ENCODE data around the gene KIAA0753. TPM values are rescaled to one million over a fixed set of nuclear protein-coding genes. Genes with fewer than 3 reads are reported as not detected.

The KIAA0753 gene
- polyA plus RNA-seq, 1 experiment = 11.5 TPM

DNA sequence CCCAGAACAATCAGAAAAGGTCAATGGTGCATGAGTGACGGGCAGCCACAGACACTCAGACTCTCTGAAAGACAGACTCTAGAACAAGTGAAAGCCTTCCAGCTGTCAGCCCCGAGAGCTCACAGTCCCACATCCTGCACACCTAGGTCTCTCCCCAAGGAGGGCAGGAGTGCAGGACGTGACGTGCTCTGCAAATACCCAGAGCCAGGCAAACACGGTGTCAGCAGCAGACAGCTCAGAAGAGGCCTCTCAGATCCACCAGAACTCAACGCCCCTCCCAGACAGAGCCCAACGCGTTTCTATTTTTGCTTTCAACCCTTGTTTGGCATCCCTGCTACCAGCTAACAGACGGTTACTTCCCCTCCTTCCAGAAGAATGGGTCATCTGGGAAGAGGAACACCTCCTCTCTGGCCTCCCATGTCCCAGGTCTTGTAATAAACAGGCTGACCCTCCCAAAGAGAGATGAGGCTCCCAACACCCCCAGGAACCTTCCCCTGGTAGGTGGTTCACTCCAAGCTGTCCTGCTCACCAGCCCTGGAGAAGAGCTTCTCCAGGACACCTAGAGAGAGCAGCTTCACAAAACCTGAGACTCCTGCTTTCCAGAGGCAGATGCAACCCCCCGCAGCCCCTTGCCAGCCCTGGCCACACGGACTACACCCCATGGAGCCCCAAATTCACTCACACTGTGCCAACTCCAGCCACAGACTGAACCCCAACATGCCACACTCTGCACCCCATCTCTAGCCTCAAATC, 91.8 kb downstream of the KIAA0753 start:
- TF ChIP-seq, protein P1, sequence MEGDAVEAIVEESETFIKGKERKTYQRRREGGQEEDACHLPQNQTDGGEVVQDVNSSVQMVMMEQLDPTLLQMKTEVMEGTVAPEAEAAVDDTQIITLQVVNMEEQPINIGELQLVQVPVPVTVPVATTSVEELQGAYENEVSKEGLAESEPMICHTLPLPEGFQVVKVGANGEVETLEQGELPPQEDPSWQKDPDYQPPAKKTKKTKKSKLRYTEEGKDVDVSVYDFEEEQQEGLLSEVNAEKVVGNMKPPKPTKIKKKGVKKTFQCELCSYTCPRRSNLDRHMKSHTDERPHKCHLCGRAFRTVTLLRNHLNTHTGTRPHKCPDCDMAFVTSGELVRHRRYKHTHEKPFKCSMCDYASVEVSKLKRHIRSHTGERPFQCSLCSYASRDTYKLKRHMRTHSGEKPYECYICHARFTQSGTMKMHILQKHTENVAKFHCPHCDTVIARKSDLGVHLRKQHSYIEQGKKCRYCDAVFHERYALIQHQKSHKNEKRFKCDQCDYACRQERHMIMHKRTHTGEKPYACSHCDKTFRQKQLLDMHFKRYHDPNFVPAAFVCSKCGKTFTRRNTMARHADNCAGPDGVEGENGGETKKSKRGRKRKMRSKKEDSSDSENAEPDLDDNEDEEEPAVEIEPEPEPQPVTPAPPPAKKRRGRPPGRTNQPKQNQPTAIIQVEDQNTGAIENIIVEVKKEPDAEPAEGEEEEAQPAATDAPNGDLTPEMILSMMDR (IDR thresholded peaks at IDR 0.05; ENCODE audit: low read depth, low read length) = no peak
- ChIA-PET POLR2A (no interaction called here), CTCF (no interaction called here)
- Histone ChIP-seq H3K9me3 (ENCODE audit: control insufficient read depth, insufficient read depth, low read length) (no peaks in the 10 kb centered on the region), H3K27ac (ENCODE audit: low read depth, low read length) (no peak overlapping the region), H3K4me3 (ENCODE audit: low read depth, low read length) (no peak overlapping the region), H3K27me3 (ENCODE audit: control insufficient read depth, insufficient read depth, low read length) (peaks cover 7% of the 10 kb centered on the region)
- DNase-seq (ENCODE audit: low read depth, low spot score) = no peak

DNA sequence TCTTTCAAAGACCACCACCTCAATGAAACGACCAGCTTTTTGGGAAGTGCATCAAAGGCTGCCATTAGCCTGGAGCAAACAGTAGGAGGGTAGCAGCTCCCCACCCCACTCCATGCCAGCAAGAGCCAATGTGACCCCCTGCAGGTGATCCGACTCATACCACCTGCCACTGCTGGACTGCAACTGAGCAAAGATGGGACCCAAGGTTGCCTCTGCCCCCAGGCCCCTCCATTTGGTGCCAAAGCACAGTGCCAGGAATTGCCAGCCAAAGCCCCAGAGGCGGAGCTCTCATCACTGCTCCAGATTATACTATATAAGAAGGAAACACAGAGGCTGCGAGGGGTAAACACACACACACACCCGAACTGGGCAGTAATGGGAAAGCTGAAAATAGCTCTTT, 92.5 kb downstream of the KIAA0753 start:
- CTCF ChIA-PET = no interaction called here
- DNase-seq (ENCODE audit: low read depth, low spot score) = no peak

DNA sequence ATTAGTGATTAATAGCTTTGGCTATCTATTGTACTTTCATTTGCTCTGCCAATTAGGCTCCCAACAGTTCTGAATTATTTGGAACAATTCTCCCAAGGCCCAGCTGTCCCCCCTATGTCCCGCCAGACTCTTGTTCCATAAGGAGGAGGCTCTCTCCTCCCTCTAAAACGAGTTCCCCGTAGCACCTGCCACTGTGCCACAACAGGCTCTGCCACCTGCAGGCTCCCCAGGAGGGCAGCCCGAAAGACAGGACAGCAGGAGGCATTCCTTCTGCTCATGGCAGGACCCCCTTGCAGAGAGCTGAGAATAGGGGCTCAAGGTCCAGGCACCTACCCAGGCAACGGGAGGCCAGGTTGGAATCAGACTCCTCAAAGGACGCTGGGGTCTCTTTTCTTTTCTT, 93.2 kb downstream of the KIAA0753 start:
- TF ChIP-seq, protein P1 (IDR thresholded peaks at IDR 0.05; ENCODE audit: low read depth, low read length) = no peak
- DNase-seq (ENCODE audit: low read depth, low spot score) = no peak
- Histone ChIP-seq H3K27me3 (ENCODE audit: control insufficient read depth, insufficient read depth, low read length) (peaks cover 9% of the 10 kb centered on the region), H3K9me3 (ENCODE audit: control insufficient read depth, insufficient read depth, low read length) (no peaks in the 10 kb centered on the region), H3K4me3 (ENCODE audit: low read depth, low read length) (no peak overlapping the region), H3K27ac (ENCODE audit: low read depth, low read length) (no peak overlapping the region)
- CTCF ChIA-PET = no interaction called here
- POLR2A ChIA-PET = no interaction called here

More for the DNA sequence above, 92.5 kb downstream of the KIAA0753 start:
- H3K27ac ChIP-seq (ENCODE audit: low read depth, low read length) = no peak overlapping the region
- peaks cover 9% of the 10 kb centered on the region for H3K27me3 ChIP-seq (ENCODE audit: control insufficient read depth, insufficient read depth, low read length)
- POLR2A ChIA-PET = no interaction called here
- H3K9me3 ChIP-seq (ENCODE audit: control insufficient read depth, insufficient read depth, low read length) = no peaks in the 10 kb centered on the region
- TF ChIP-seq, protein P1 (IDR thresholded peaks at IDR 0.05; ENCODE audit: low read depth, low read length) = no peak
- no peak overlapping the region for H3K4me3 ChIP-seq (ENCODE audit: low read depth, low read length)

DNA sequence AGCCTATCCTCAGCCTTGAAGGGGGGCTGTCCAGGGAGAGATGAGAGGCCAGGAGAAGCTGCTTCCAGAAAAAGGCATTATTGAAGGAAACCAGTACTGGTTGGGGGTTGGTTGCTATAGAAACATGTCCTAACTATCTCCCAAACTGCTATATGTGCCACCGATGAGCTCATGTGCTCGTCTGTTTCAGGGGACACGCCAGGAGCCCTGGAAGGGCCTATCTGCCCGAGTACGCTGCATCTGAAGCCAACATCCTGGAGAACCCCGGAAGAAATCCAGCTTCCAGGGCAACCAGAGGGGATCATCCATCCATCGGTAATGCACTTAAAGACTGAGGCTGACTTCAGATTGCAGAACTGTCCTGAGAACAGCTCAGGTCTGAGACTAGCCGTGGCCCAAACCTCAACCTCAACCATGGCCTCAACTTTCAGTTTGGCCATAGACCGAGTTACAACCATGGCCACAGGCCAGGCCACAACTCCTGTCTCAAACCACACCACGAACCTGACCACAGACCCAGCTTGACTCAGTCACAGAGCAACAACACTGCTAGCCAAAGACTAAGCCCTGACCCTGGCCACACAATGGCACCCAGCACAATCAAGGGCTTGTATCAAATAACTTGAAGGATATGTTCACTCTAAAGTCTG, 94.3 kb downstream of the KIAA0753 start:
- CTCF ChIA-PET = no interaction called here
- DNase-seq (ENCODE audit: low read depth, low spot score) = no peak
- no peak overlapping the region for H3K27ac ChIP-seq (ENCODE audit: low read depth, low read length)
- peaks cover 9% of the 10 kb centered on the region for H3K27me3 ChIP-seq (ENCODE audit: control insufficient read depth, insufficient read depth, low read length)
- TF ChIP-seq, protein P1 (IDR thresholded peaks at IDR 0.05; ENCODE audit: low read depth, low read length) = no peak
- H3K9me3 ChIP-seq (ENCODE audit: control insufficient read depth, insufficient read depth, low read length) = no peaks in the 10 kb centered on the region
- POLR2A ChIA-PET = no interaction called here
- no peak overlapping the region for H3K4me3 ChIP-seq (ENCODE audit: low read depth, low read length)

DNA sequence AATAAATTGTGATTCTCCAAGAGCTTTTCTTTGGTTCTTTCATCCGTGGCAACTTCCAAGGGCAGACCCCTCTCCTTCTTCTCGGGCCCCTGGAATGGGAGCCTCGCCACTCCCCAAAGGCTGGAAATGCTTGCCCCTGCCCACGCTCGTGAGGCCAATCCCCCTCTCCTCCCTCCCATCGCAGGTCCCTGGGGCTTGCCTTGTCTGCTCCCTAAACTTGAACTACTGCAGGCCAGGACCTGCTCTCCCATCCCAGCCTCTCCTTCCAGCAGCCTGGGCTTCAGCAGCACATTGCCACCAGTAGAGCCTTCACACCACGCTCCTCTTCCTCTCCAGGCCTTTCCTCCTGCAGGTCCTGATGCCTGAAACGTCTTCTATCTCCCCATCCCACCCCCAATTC, 95.2 kb downstream of the KIAA0753 start:
- no peaks in the 10 kb centered on the region for H3K9me3 ChIP-seq (ENCODE audit: control insufficient read depth, insufficient read depth, low read length)
- no peak for DNase-seq (ENCODE audit: low read depth, low spot score)
- no peak overlapping the region for H3K27ac ChIP-seq (ENCODE audit: low read depth, low read length)
- POLR2A ChIA-PET = no interaction called here
- CTCF ChIA-PET = no interaction called here
- peaks cover 9% of the 10 kb centered on the region for H3K27me3 ChIP-seq (ENCODE audit: control insufficient read depth, insufficient read depth, low read length)
- H3K4me3 ChIP-seq (ENCODE audit: low read depth, low read length) = no peak overlapping the region
- TF ChIP-seq, protein P1 (IDR thresholded peaks at IDR 0.05; ENCODE audit: low read depth, low read length) = no peak

Measured in AG04450 (cell line).